ENCODE data around the gene FGF1. TPM values are rescaled to one million over a fixed set of nuclear protein-coding genes. Genes with fewer than 3 reads are reported as not detected.

Gene FGF1
- total RNA-seq, 1 experiment from 2014 or later = 3.2 TPM

GRCh38 chr5:142703153-142703552, 17.3 kb upstream of the FGF1 start:
- WGBS (ENCODE audit: extremely low coverage, insufficient read length, low lambda C conversion rate) = no CpG with 5 or more reads among the region's 3 CpGs
- no peak for TF ChIP-seq CTCF (conservative IDR thresholded peaks at IDR 0.05)
- H3K27ac Mint-ChIP-seq = peak overlapping the region; percentile 86 to 96 (median 95)

More at GRCh38 chr5:142703153-142703552, 17.3 kb upstream of the FGF1 start:
- peak overlapping the region; percentile 75 for H3K4me2 ChIP-seq (ENCODE audit: insufficient read depth, insufficient read length, low read length)
- no peak overlapping the region for H2AFZ ChIP-seq (ENCODE audit: low read length)
- no peak overlapping the region for H4K5ac ChIP-seq (ENCODE audit: insufficient read length, low read depth, low read length)
- no peak overlapping the region for H3K18ac ChIP-seq (ENCODE audit: insufficient read length, low read depth, low read length)
- no peak overlapping the region for H4K91ac ChIP-seq (ENCODE audit: insufficient read length, low read depth, low read length)
- H3K56ac ChIP-seq (ENCODE audit: insufficient read length, low read depth, low read length) = no peak overlapping the region
- Mint-ChIP-seq H3K4me3 (peak overlapping the region; percentile 77 to 80), H3K27me3 (ENCODE audit: low read depth) (no peaks in the 10 kb centered on the region), H3K36me3 (ENCODE audit: insufficient read depth in 1 of 3, low read depth in 3 of 3) (peaks cover 31 to 40% (median 36%) of the 10 kb centered on the region in 3 experiments), H3K9me3 (peaks cover 23% of the 10 kb centered on the region in 2 experiments), H3K4me1 (peaks cover 51 to 57% of the 10 kb centered on the region in 2 experiments)
- no peak overlapping the region for H2BK120ac ChIP-seq (ENCODE audit: low read depth, low read length, poor library complexity, severe bottlenecking)
- H3T11ph ChIP-seq (ENCODE audit: low read length) = no peak overlapping the region
- H2BK15ac ChIP-seq (ENCODE audit: low read depth, low read length) = no peak overlapping the region
- no peak overlapping the region for H3K4ac ChIP-seq (ENCODE audit: low read depth, low read length)
- peaks cover 7% of the 10 kb centered on the region; the same call in 1 of the 2 replicates for H3K4me1 ChIP-seq (ENCODE audit: insufficient read depth, low read length)
- no peaks in the 10 kb centered on the region for H4K20me1 ChIP-seq (ENCODE audit: control insufficient read depth, insufficient read depth, insufficient read length)
- no peaks in the 10 kb centered on the region for H3K23me2 ChIP-seq (ENCODE audit: insufficient read length, low read depth, low read length, poor library complexity, severe bottlenecking)
- H2BK20ac ChIP-seq (ENCODE audit: low read depth, low read length, poor library complexity, severe bottlenecking) = no peak overlapping the region
- H3K14ac ChIP-seq (ENCODE audit: insufficient read depth, low read length) = no peak overlapping the region
- H2BK12ac ChIP-seq (ENCODE audit: insufficient read length, low read depth, low read length) = peak overlapping the region; percentile 68
- no peak for DNase-seq
- H3K23ac ChIP-seq (ENCODE audit: insufficient read length, low read depth, low read length) = no peak overlapping the region
- no peak overlapping the region for H2BK5ac ChIP-seq (ENCODE audit: insufficient read length, low read length)
- H3K79me2 ChIP-seq (ENCODE audit: insufficient read depth, low read length) = peaks cover 7% of the 10 kb centered on the region; the same call in 1 of the 2 replicates
- H3K9ac ChIP-seq (ENCODE audit: extremely low read depth, insufficient read length, low read length) = peak overlapping the region; percentile 61
- H2AK5ac ChIP-seq (ENCODE audit: insufficient read length, low read length) = peak overlapping the region; percentile 98
- peak overlapping the region; percentile 98 for H3K27ac ChIP-seq (ENCODE audit: insufficient read length, low read depth, low read length)
- no peaks in the 10 kb centered on the region for H3K9me3 ChIP-seq (ENCODE audit: control insufficient read depth, low read depth, low read length)
- H3K79me1 ChIP-seq (ENCODE audit: insufficient read depth, low read depth, low read length, poor library complexity, severe bottlenecking) = no peaks in the 10 kb centered on the region
- no peaks in the 10 kb centered on the region for H3K27me3 ChIP-seq (ENCODE audit: insufficient read depth, low read length)
- no peak overlapping the region for H4K8ac ChIP-seq (replicated peaks; ENCODE audit: insufficient read length, low read depth, low read length)
